ENCODE data around the gene IL7R.

DNA sequence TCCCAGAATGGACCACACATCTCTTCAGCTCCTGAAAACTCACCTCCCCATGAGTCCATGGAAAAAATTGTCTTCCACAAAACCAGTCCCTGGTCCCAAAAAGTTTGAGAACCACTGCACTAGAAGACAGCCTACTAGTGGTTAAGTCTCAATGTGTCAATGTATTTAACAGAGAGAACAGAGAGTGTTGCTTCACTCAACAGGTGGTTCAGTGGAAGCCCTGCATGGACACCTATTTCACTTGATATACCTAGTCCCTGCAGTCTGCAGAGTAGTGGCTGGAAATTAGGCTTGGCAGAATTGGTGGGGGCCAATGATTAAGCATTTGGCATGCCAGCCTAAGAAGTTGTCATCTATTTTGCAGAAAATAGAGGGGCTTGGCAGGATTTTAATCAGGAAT lies 23.0 kb downstream of the IL7R start:
- TF ChIP-seq, protein P1, sequence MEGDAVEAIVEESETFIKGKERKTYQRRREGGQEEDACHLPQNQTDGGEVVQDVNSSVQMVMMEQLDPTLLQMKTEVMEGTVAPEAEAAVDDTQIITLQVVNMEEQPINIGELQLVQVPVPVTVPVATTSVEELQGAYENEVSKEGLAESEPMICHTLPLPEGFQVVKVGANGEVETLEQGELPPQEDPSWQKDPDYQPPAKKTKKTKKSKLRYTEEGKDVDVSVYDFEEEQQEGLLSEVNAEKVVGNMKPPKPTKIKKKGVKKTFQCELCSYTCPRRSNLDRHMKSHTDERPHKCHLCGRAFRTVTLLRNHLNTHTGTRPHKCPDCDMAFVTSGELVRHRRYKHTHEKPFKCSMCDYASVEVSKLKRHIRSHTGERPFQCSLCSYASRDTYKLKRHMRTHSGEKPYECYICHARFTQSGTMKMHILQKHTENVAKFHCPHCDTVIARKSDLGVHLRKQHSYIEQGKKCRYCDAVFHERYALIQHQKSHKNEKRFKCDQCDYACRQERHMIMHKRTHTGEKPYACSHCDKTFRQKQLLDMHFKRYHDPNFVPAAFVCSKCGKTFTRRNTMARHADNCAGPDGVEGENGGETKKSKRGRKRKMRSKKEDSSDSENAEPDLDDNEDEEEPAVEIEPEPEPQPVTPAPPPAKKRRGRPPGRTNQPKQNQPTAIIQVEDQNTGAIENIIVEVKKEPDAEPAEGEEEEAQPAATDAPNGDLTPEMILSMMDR (IDR thresholded peaks at IDR 0.05; ENCODE audit: extremely low read depth in 1 of 2, insufficient read depth in 1 of 2, low read depth in 1 of 2, low read length in 2 of 2), result no peak
- no peak for TF ChIP-seq MYC (IDR thresholded peaks at IDR 0.05; ENCODE audit: low read depth, low read length)

All from endothelial cell of umbilical vein (primary cell).